ENCODE measurements around the gene INO80D.

Gene INO80D

GRCh38 chr2:206068207-206068606 lies 17.8 kb downstream of the INO80D start:
- TF ChIP-seq CTCF (IDR thresholded peaks at IDR 0.05) = no peak
- Mint-ChIP-seq H3K4me3 (no peak overlapping the region), H3K4me1 (no peaks in the 10 kb centered on the region), H3K9me3 (no peaks in the 10 kb centered on the region), H3K27ac (no peak overlapping the region), H3K27me3 (ENCODE audit: low read depth, poor library complexity) (peaks cover 2% of the 10 kb centered on the region), H3K36me3 (ENCODE audit: low read depth) (peaks cover 31% of the 10 kb centered on the region)
- DNase-seq = no peak

GRCh38 chr2:206064077-206064476 lies 21.9 kb downstream of the INO80D start:
- H3K27me3 Mint-ChIP-seq (ENCODE audit: low read depth, poor library complexity) = peaks cover 2% of the 10 kb centered on the region
- TF ChIP-seq CTCF (IDR thresholded peaks at IDR 0.05) = no peak
- no peaks in the 10 kb centered on the region for H3K9me3 Mint-ChIP-seq
- peaks cover 38% of the 10 kb centered on the region for H3K36me3 Mint-ChIP-seq (ENCODE audit: low read depth)
- H3K27ac Mint-ChIP-seq = peak overlapping the region; percentile 40
- no peak overlapping the region for H3K4me3 Mint-ChIP-seq
- no peak for DNase-seq
- H3K4me1 Mint-ChIP-seq = no peaks in the 10 kb centered on the region

GRCh38 chr2:206063635-206064034 lies 22.3 kb downstream of the INO80D start:
- TF ChIP-seq CTCF (IDR thresholded peaks at IDR 0.05) = no peak
- Mint-ChIP-seq H3K4me1 (no peaks in the 10 kb centered on the region), H3K4me3 (no peak overlapping the region), H3K27ac (no peak overlapping the region), H3K36me3 (ENCODE audit: low read depth) (peaks cover 38% of the 10 kb centered on the region), H3K9me3 (no peaks in the 10 kb centered on the region), H3K27me3 (ENCODE audit: low read depth, poor library complexity) (peaks cover 2% of the 10 kb centered on the region)
- DNase-seq = no peak

GRCh38 chr2:206062724-206063123 lies 23.2 kb downstream of the INO80D start:
- Mint-ChIP-seq H3K27ac (no peak overlapping the region), H3K9me3 (no peaks in the 10 kb centered on the region), H3K27me3 (ENCODE audit: low read depth, poor library complexity) (peaks cover 2% of the 10 kb centered on the region), H3K36me3 (ENCODE audit: low read depth) (peaks cover 37% of the 10 kb centered on the region), H3K4me3 (no peak overlapping the region), H3K4me1 (no peaks in the 10 kb centered on the region)
- TF ChIP-seq CTCF (IDR thresholded peaks at IDR 0.05) = no peak
- no peak for DNase-seq

GRCh38 chr2:206056286-206056685 lies 29.7 kb downstream of the INO80D start:
- TF ChIP-seq CTCF (IDR thresholded peaks at IDR 0.05) = no peak
- Mint-ChIP-seq H3K36me3 (ENCODE audit: low read depth) (peaks cover 42% of the 10 kb centered on the region), H3K9me3 (no peaks in the 10 kb centered on the region), H3K27me3 (ENCODE audit: low read depth, poor library complexity) (no peaks in the 10 kb centered on the region), H3K4me1 (no peaks in the 10 kb centered on the region), H3K4me3 (no peak overlapping the region), H3K27ac (peak overlapping the region; percentile 66)
- no peak for DNase-seq

- Mint-ChIP-seq H3K4me1 (no peaks in the 10 kb centered on the region), H3K4me3 (no peak overlapping the region), H3K36me3 (ENCODE audit: low read depth) (peaks cover 49% of the 10 kb centered on the region), H3K27ac (no peak overlapping the region), H3K27me3 (ENCODE audit: low read depth, poor library complexity) (no peaks in the 10 kb centered on the region), H3K9me3 (no peaks in the 10 kb centered on the region)
- no peak for DNase-seq
- no peak for TF ChIP-seq CTCF (IDR thresholded peaks at IDR 0.05)
Observed at GRCh38 chr2:206054952-206055351, 31.0 kb downstream of the INO80D start.
